ENCODE measurements around the gene RYR1.

RYR1 gene

DNA sequence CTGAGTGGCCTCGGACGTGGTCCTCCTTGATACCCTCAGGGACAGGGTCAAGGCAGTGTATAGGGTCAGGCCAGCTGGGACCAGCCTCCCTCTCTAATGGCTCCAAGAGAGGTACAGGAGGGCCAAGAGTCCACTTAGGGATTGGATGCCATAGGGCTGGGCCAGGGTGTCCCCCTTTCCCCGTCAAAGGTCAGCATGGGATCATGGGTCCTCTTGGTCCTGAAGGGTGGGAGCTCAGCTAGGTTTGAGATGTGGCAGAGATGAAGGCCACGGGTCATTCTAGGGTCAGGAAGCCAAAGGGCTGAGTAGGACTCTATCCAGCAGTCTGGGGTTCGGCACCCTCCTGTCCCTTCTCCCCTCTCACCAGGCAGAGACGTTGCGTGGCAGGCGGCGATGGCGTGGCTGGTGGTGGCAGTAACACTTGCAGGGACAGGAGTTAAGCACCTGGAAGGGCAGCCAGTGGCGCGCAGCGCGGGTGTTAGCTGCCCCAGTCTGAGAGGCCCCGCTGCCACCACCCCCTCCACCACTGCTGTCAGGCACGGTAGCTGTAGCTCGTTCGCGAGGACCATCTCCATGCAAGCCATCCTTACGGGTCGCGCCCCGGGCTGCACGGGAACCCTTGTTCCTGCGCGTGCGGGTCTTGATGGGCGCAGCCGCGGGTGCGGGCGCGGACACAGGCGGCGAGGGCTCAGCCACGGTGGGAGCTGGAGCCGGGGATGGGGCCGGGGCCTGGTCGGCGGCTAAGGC is 48.3 kb upstream of the RYR1 start:
- no peak overlapping the region for H3K27ac ChIP-seq (ENCODE audit: extremely low read depth, low read depth, low read length)
- TF ChIP-seq BCL11A (tag by site-specific recombination; IDR thresholded peaks at IDR 0.05; ENCODE audit: low read depth) (peak; percentile 81), HOXD13 (CRISPR knock-in tag; IDR thresholded peaks at IDR 0.05; ENCODE audit: borderline replicate concordance) (no peak), BCL11B (tag by site-specific recombination; IDR thresholded peaks at IDR 0.05; ENCODE audit: low read depth) (0 out of 2 replicates have a peak, but pooled peaks have one; percentile 38), OSR2 (tag by site-specific recombination; IDR thresholded peaks at IDR 0.05) (no peak)
- peaks cover 19% of the 10 kb centered on the region for H3K4me1 ChIP-seq (ENCODE audit: control insufficient read depth, insufficient read depth, low read length)
- POLR2A ChIA-PET, result interaction anchor here (0.6 to 3.8 kb wide), 6 partner anchors 10 to 250 kb away, joined by 3 to 36 read pairs (median 4); partner anchors contain the start of genes FAM98C and PSMD8
- CTCF ChIA-PET, result interaction anchor here (1.1 to 2.4 kb wide), 4 partner anchors 10 to 142 kb away, joined by 3 to 14 read pairs (median 4); partner anchors contain the start of genes FAM98C and PSMD8
- peaks cover 41 to 59% of the 10 kb centered on the region in 2 experiments for H3K36me3 ChIP-seq (ENCODE audit: control insufficient read depth in 2 of 2, insufficient read depth in 1 of 2, low read length in 2 of 2)
- H3K9me3 ChIP-seq (ENCODE audit: control insufficient read depth, insufficient read depth, low read depth, low read length), result no peaks in the 10 kb centered on the region
- H3K4me3 ChIP-seq (ENCODE audit: low read depth, low read length), result no peak overlapping the region

GRCh38 chr19:38385804-38386257 is 47.7 kb upstream of the RYR1 start:
- TF ChIP-seq EGR2 (tag by site-specific recombination; IDR thresholded peaks at IDR 0.05; ENCODE audit: low read depth) (peak; percentile 87), INSM2 (tag by site-specific recombination; IDR thresholded peaks at IDR 0.05) (no peak), ZNF48 (tag by site-specific recombination; IDR thresholded peaks at IDR 0.05) (no peak), ZNF112 (tag by site-specific recombination; IDR thresholded peaks at IDR 0.05) (no peak), ZBTB8A (tag by site-specific recombination; IDR thresholded peaks at IDR 0.05) (no peak), ZNF530 (tag by site-specific recombination; IDR thresholded peaks at IDR 0.05; ENCODE audit: low read depth) (no peak), ZNF335 (tag by site-specific recombination; conservative IDR thresholded peaks at IDR 0.05) (no peak), KLF7 (tag by site-specific recombination; IDR thresholded peaks at IDR 0.05; ENCODE audit: borderline replicate concordance) (no peak), ZFHX2 (tag by site-specific recombination; conservative IDR thresholded peaks at IDR 0.05) (peak; percentile 89), ZNF354C (tag by site-specific recombination; IDR thresholded peaks at IDR 0.05; ENCODE audit: borderline replicate concordance, low read depth) (no peak), ZNF133 (tag by site-specific recombination; IDR thresholded peaks at IDR 0.05) (no peak), ZNF626 (tag by site-specific recombination; IDR thresholded peaks at IDR 0.05) (no peak), ZFP37 (tag by site-specific recombination; IDR thresholded peaks at IDR 0.05) (no peak)
- TF ChIP-seq, protein P1, sequence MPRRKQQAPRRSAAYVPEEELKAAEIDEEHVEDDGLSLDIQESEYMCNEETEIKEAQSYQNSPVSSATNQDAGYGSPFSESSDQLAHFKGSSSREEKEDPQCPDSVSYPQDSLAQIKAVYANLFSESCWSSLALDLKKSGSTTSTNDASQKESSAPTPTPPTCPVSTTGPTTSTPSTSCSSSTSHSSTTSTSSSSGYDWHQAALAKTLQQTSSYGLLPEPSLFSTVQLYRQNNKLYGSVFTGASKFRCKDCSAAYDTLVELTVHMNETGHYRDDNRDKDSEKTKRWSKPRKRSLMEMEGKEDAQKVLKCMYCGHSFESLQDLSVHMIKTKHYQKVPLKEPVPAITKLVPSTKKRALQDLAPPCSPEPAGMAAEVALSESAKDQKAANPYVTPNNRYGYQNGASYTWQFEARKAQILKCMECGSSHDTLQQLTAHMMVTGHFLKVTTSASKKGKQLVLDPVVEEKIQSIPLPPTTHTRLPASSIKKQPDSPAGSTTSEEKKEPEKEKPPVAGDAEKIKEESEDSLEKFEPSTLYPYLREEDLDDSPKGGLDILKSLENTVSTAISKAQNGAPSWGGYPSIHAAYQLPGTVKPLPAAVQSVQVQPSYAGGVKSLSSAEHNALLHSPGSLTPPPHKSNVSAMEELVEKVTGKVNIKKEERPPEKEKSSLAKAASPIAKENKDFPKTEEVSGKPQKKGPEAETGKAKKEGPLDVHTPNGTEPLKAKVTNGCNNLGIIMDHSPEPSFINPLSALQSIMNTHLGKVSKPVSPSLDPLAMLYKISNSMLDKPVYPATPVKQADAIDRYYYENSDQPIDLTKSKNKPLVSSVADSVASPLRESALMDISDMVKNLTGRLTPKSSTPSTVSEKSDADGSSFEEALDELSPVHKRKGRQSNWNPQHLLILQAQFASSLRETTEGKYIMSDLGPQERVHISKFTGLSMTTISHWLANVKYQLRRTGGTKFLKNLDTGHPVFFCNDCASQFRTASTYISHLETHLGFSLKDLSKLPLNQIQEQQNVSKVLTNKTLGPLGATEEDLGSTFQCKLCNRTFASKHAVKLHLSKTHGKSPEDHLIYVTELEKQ (tag by site-specific recombination; IDR thresholded peaks at IDR 0.05; ENCODE audit: borderline replicate concordance), result no peak
- ChIA-PET CTCF (interaction anchor here (1.4 kb wide), 1 partner anchor 17 kb away, joined by 4 read pairs; the partner anchor contains the start of gene FAM98C), POLR2A (interaction anchor here (0.7 to 3.8 kb wide), 4 partner anchors 11 to 249 kb away, joined by 3 to 36 read pairs (median 3); partner anchors contain the start of gene PSMD8)
- H3K36me3 ChIP-seq (ENCODE audit: control insufficient read depth in 2 of 2, insufficient read depth in 1 of 2, low read length in 2 of 2), result peaks cover 35 to 53% of the 10 kb centered on the region in 2 experiments
- no peak overlapping the region for H3K27ac ChIP-seq (ENCODE audit: extremely low read depth, low read depth, low read length)
- no peak overlapping the region for H3K4me3 ChIP-seq (ENCODE audit: low read depth, low read length)
- no peaks in the 10 kb centered on the region for H3K9me3 ChIP-seq (ENCODE audit: control insufficient read depth, insufficient read depth, low read depth, low read length)
- H3K4me1 ChIP-seq (ENCODE audit: control insufficient read depth, insufficient read depth, low read length), result peaks cover 19% of the 10 kb centered on the region

All from HEK293 (cell line).